ENCODE data around the gene TEP1.

DNA sequence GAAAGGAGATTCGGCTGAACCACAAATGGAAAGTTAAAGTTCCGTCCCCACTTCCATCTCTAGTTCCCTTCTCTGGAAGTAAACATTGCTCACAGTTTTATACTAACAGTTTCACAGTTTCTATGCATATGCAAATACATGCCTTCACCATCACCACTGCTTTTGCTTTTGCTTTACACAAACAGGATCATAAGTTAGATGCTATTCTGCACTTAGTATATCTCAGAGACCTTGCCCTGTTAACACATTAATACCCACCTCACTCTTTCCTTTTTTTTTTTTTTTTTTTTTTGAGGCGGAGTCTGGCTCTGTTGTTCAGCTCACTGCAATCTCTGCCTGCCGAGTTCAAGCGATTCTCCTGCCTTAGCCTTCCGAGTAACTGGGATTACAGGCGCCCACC is 890 bp downstream of the TEP1 start:
- TF ChIP-seq CTCF (IDR thresholded peaks at IDR 0.05; ENCODE audit: insufficient read depth, low read length, poor library complexity, severe bottlenecking) = no peak
- no peak for TF ChIP-seq EZH2phosphoT487 (conservative IDR thresholded peaks at IDR 0.05; ENCODE audit: low read length)

Data from SU-DHL-6 (cell line).